GM19438 (cell line): ENCODE data around the gene CFAP298.
A peak's percentile ranks its signal among the peaks of the same experiment; 100 is the strongest.
"Not testable (repeated sequence)": the region's sequence is repeated elsewhere in the genome, so short reads cannot be mapped to it uniquely, and the experiment has no call there.

Experiments
- ATAC-seq: cut with Tn5 transposase; IDR thresholded peaks from one replicate; pipeline ENCODE4 v1.9.1; 2021; ENCODE audit warnings: low read depth; ENCODE audit not compliant: unreplicated experiment

The CFAP298 gene

GRCh38 chr21:32569261-32570230, 42.6 kb downstream of the CFAP298 start:
- ATAC-seq = peak; percentile 83

GRCh38 chr21:32567626-32568025, 44.6 kb downstream of the CFAP298 start:
- no peak for ATAC-seq

- no peak for ATAC-seq
These were observed 45.3 kb downstream of the CFAP298 start for GRCh38 chr21:32566741-32567389.

DNA sequence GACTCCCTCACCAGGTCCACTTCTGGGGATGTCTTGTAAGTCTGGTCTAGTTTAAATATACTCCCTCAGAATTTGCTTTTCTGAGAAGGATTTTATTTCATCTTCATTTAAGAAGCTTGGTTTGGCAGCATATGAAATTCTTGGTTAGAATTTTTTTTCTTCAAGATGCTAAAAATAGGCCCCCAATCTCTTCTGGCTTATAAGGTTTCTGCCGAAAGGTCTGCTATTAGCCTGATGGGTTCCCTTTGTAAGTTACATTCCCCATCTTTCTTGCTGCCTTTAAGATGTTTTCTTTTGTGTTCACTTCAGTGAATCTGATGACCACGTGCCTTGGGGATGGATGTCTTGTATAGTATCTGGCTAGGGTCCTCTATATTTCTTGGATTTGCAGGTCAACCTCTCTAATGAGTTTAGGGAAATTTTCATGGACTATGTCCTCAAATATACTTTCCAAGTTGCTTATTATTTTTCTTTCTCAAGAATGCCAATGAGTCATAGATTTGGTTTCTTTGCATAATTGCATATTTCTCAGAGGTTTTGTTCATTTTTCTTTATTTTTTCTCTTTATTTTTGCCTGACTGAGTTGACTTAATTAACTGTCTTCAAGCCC, 46.2 kb downstream of the CFAP298 start:
- no peak for ATAC-seq

DNA sequence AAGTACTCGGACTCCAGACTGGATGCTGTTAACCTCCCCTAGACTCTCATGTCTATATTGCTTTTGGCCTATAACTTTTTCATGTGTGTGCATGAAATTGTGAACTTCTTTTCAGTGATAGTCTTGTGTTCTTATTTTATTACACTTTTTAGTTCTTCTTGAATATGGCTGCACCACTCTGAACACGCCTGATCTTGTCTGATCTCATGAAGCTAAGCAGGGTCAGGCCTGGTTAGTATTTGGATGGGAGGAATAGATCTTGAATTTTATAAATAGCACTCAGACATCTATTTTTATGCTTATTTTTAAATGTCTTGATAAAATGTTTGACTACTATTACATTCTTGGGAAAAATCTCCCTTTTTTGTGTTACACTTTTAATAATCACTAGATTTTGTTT, 49.3 kb downstream of the CFAP298 start:
- ATAC-seq = no peak

DNA sequence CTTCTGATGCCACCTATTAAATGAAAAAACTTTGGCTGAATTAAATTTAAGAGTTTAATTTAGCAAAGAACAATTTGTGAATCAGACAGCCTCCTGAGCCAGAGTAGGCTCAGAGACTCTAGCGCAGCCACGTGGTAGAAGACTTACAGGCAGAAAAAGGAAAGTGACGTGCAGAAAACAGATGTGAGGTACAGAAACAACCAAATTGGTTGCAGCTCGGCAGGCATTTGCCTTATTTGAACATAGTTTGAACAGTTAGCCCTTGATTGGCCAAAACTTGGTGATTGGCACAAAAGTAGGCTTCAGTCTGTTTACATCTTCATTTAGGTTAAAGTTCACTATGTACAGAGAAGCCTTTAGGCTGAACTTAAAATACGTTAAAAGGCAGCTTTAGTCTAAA, 49.8 kb downstream of the CFAP298 start:
- ATAC-seq = no peak

- ATAC-seq = not testable (repeated sequence)
These were observed 50.7 kb downstream of the CFAP298 start for GRCh38 chr21:32561476-32561875.

GRCh38 chr21:32560896-32561295, 51.3 kb downstream of the CFAP298 start:
- ATAC-seq = no peak

GRCh38 chr21:32559006-32559610, 53.1 kb downstream of the CFAP298 start:
- ATAC-seq = no peak

DNA sequence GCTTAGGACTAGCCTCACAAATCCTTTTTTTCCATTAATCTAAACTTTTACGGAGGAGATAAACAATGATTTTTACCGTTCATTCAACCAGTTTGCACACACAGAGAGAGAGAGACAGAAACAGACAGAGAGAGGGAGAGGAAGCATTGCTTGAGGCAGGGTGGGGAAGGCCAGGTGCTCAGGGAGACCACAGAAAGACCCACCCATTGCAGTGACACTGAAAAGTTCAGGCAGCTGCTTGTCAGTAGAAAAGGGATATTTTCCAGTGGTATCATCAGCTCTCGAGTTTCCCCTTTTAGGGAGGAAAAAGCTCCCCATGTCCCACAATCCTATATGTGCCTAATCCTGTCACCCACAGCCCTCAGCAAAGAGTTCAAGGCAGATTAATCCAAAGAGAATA, 54.1 kb downstream of the CFAP298 start:
- ATAC-seq = no peak

- no peak for ATAC-seq
These were observed 57.1 kb downstream of the CFAP298 start for GRCh38 chr21:32554832-32555638.

DNA sequence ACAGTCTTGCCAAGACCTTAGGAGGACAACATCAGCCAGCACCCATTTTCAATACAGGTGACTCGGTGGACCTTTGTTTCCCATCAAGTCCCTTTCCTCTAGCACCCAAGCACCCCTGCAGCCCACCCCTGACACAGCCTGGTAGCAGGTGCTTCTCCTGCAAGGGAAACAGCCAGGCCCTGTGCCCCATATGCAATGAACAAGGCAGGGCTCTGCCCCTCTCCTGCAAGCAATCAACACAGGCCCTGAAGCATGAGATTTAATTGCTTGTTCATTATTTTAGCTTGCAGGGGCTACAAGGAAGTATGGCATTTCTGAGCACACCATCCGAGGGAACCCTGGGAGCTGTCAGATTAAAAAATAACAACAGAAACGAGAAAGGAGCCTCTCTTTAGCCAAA, 62.3 kb downstream of the CFAP298 start:
- no peak for ATAC-seq

GRCh38 chr21:32549440-32549839, 62.7 kb downstream of the CFAP298 start:
- no peak for ATAC-seq
